Measurements from ENCODE around the gene THSD4.

The THSD4 gene

GRCh38 chr15:71792521-71792920 is 677.2 kb downstream of the THSD4 start:
- Histone ChIP-seq H3K4me1 (ENCODE audit: control insufficient read depth, insufficient read depth, low read depth, low read length) (peaks cover 17% of the 10 kb centered on the region), H3K4ac (ENCODE audit: low read depth in 1 of 2, low read length in 2 of 2) (no peak overlapping the region), H3K23ac (ENCODE audit: low read length in 2 of 2) (no peak overlapping the region), H4K91ac (ENCODE audit: low read length) (no peak overlapping the region), H2BK5ac (ENCODE audit: low read depth, low read length, poor library complexity, severe bottlenecking) (no peak overlapping the region), H3K4me2 (ENCODE audit: low read length, poor library complexity, severe bottlenecking) (no peak overlapping the region), H2BK120ac (ENCODE audit: low read depth, low read length) (no peak overlapping the region), H4K8ac (ENCODE audit: low read length) (no peak overlapping the region), H2BK12ac (ENCODE audit: low read length in 2 of 2) (no peak overlapping the region), H3K27me3 (ENCODE audit: control insufficient read depth in 1 of 2, insufficient read depth in 1 of 2, low read length in 2 of 2) (peaks cover 0 to 5% of the 10 kb centered on the region in 2 experiments), H3K36me3 (ENCODE audit: control insufficient read depth in 1 of 2, insufficient read depth in 2 of 2, low read depth in 1 of 2, low read length in 2 of 2) (no peaks in the 10 kb centered on the region), H2BK15ac (ENCODE audit: low read depth, poor library complexity, severe bottlenecking) (no peak overlapping the region), H3K18ac (ENCODE audit: low read depth in 1 of 2, low read length in 2 of 2) (no peak overlapping the region), H3K9me3 (ENCODE audit: control insufficient read depth, low read length) (no peaks in the 10 kb centered on the region), H3K9ac (ENCODE audit: low read length) (no peak overlapping the region), H2AK5ac (ENCODE audit: low read length, severe bottlenecking) (no peak overlapping the region), H3K27ac (ENCODE audit: low read length, poor library complexity, severe bottlenecking) (no peak overlapping the region), H2AFZ (ENCODE audit: low read depth, low read length) (no peak overlapping the region), H3K4me3 (ENCODE audit: insufficient read depth in 1 of 2, low read depth in 1 of 2, low read length in 2 of 2) (no peak overlapping the region), H3K79me1 (replicated peaks; ENCODE audit: low read length, poor library complexity, severe bottlenecking) (no peaks in the 10 kb centered on the region), H3K14ac (ENCODE audit: low read length in 2 of 2) (no peak overlapping the region)
- WGBS, result no CpG with 5 or more reads among the region's 2 CpGs
- peak; percentile 53 for DNase-seq

- Histone ChIP-seq H2AK5ac (ENCODE audit: low read length, severe bottlenecking) (no peak overlapping the region), H3K79me1 (replicated peaks; ENCODE audit: low read length, poor library complexity, severe bottlenecking) (no peaks in the 10 kb centered on the region), H2AFZ (ENCODE audit: low read depth, low read length) (no peak overlapping the region), H3K36me3 (ENCODE audit: control insufficient read depth in 1 of 2, insufficient read depth in 2 of 2, low read depth in 1 of 2, low read length in 2 of 2) (peaks cover 0 to 4% of the 10 kb centered on the region in 2 experiments), H3K9ac (ENCODE audit: low read length) (no peak overlapping the region), H3K23ac (ENCODE audit: low read length in 2 of 2) (no peak overlapping the region), H2BK5ac (ENCODE audit: low read depth, low read length, poor library complexity, severe bottlenecking) (no peak overlapping the region), H4K8ac (ENCODE audit: low read length) (no peak overlapping the region), H3K27ac (ENCODE audit: low read length, poor library complexity, severe bottlenecking) (no peak overlapping the region), H2BK15ac (ENCODE audit: low read depth, poor library complexity, severe bottlenecking) (no peak overlapping the region), H3K14ac (ENCODE audit: low read length in 2 of 2) (no peak overlapping the region), H3K9me3 (ENCODE audit: control insufficient read depth, low read length) (no peaks in the 10 kb centered on the region), H3K4ac (ENCODE audit: low read depth in 1 of 2, low read length in 2 of 2) (no peak overlapping the region), H2BK120ac (ENCODE audit: low read depth, low read length) (no peak overlapping the region), H3K4me2 (ENCODE audit: low read length, poor library complexity, severe bottlenecking) (no peak overlapping the region), H2BK12ac (ENCODE audit: low read length in 2 of 2) (no peak overlapping the region), H3K27me3 (ENCODE audit: control insufficient read depth in 1 of 2, insufficient read depth in 1 of 2, low read length in 2 of 2) (no peaks in the 10 kb centered on the region), H3K4me1 (ENCODE audit: control insufficient read depth, insufficient read depth, low read depth, low read length) (peaks cover 8% of the 10 kb centered on the region), H3K18ac (ENCODE audit: low read depth in 1 of 2, low read length in 2 of 2) (no peak overlapping the region), H3K4me3 (ENCODE audit: insufficient read depth in 1 of 2, low read depth in 1 of 2, low read length in 2 of 2) (no peak overlapping the region), H4K91ac (ENCODE audit: low read length) (no peak overlapping the region)
- whole genome bisulfite sequencing, result 83% methylated on average over 6 of the region's 6 CpGs
- no peak for DNase-seq
Observed at GRCh38 chr15:71798641-71799040, 683.4 kb downstream of the THSD4 start.

GRCh38 chr15:71800190-71800589 is 684.9 kb downstream of the THSD4 start:
- Histone ChIP-seq H3K4me3 (ENCODE audit: insufficient read depth in 1 of 2, low read depth in 1 of 2, low read length in 2 of 2) (no peak overlapping the region), H3K18ac (ENCODE audit: low read depth in 1 of 2, low read length in 2 of 2) (peak overlapping the region in 1 of 2 experiments; percentile 3), H2BK15ac (ENCODE audit: low read depth, poor library complexity, severe bottlenecking) (no peak overlapping the region), H4K8ac (ENCODE audit: low read length) (no peak overlapping the region), H3K27ac (ENCODE audit: low read length, poor library complexity, severe bottlenecking) (no peak overlapping the region), H2BK12ac (ENCODE audit: low read length in 2 of 2) (no peak overlapping the region), H3K9ac (ENCODE audit: low read length) (no peak overlapping the region), H3K27me3 (ENCODE audit: control insufficient read depth in 1 of 2, insufficient read depth in 1 of 2, low read length in 2 of 2) (no peaks in the 10 kb centered on the region), H2BK120ac (ENCODE audit: low read depth, low read length) (no peak overlapping the region), H2BK5ac (ENCODE audit: low read depth, low read length, poor library complexity, severe bottlenecking) (no peak overlapping the region), H3K79me1 (replicated peaks; ENCODE audit: low read length, poor library complexity, severe bottlenecking) (no peaks in the 10 kb centered on the region), H2AK5ac (ENCODE audit: low read length, severe bottlenecking) (peak overlapping the region; percentile 79), H4K91ac (ENCODE audit: low read length) (no peak overlapping the region), H3K23ac (ENCODE audit: low read length in 2 of 2) (no peak overlapping the region), H3K4me2 (ENCODE audit: low read length, poor library complexity, severe bottlenecking) (no peak overlapping the region), H3K36me3 (ENCODE audit: control insufficient read depth in 1 of 2, insufficient read depth in 2 of 2, low read depth in 1 of 2, low read length in 2 of 2) (peaks cover 0 to 4% of the 10 kb centered on the region in 2 experiments), H2AFZ (ENCODE audit: low read depth, low read length) (no peak overlapping the region), H3K4ac (ENCODE audit: low read depth in 1 of 2, low read length in 2 of 2) (no peak overlapping the region), H3K4me1 (ENCODE audit: control insufficient read depth, insufficient read depth, low read depth, low read length) (peaks cover 15% of the 10 kb centered on the region), H3K14ac (ENCODE audit: low read length in 2 of 2) (no peak overlapping the region), H3K9me3 (ENCODE audit: control insufficient read depth, low read length) (no peaks in the 10 kb centered on the region)
- 95% methylated on average over 3 of the region's 3 CpGs for WGBS
- no peak for DNase-seq

- peak; percentile 83 for DNase-seq
- H4K8ac ChIP-seq (ENCODE audit: low read length), result no peak overlapping the region
Observed at GRCh38 chr15:71800835-71801745, 685.8 kb downstream of the THSD4 start.

More at GRCh38 chr15:71800835-71801745, 685.8 kb downstream of the THSD4 start:
- peaks cover 0 to 4% of the 10 kb centered on the region in 2 experiments for H3K36me3 ChIP-seq (ENCODE audit: control insufficient read depth in 1 of 2, insufficient read depth in 2 of 2, low read depth in 1 of 2, low read length in 2 of 2)
- H3K23ac ChIP-seq (ENCODE audit: low read length in 2 of 2), result no peak overlapping the region
- no peaks in the 10 kb centered on the region for H3K27me3 ChIP-seq (ENCODE audit: control insufficient read depth in 1 of 2, insufficient read depth in 1 of 2, low read length in 2 of 2)
- no peaks in the 10 kb centered on the region for H3K79me1 ChIP-seq (replicated peaks; ENCODE audit: low read length, poor library complexity, severe bottlenecking)
- no peaks in the 10 kb centered on the region for H3K9me3 ChIP-seq (ENCODE audit: control insufficient read depth, low read length)
- 65% methylated on average over 16 of the region's 17 CpGs for WGBS
- peak overlapping the region; percentile 1 for H3K4me2 ChIP-seq (ENCODE audit: low read length, poor library complexity, severe bottlenecking)
- no peak overlapping the region for H3K14ac ChIP-seq (ENCODE audit: low read length in 2 of 2)
- H2BK5ac ChIP-seq (ENCODE audit: low read depth, low read length, poor library complexity, severe bottlenecking), result peak overlapping the region; percentile 39
- H3K4me1 ChIP-seq (ENCODE audit: control insufficient read depth, insufficient read depth, low read depth, low read length), result peaks cover 17% of the 10 kb centered on the region
- H2AK5ac ChIP-seq (ENCODE audit: low read length, severe bottlenecking), result peak overlapping the region; percentile 98
- no peak overlapping the region for H4K91ac ChIP-seq (ENCODE audit: low read length)
- H3K27ac ChIP-seq (ENCODE audit: low read length, poor library complexity, severe bottlenecking), result peak overlapping the region; percentile 17
- H3K9ac ChIP-seq (ENCODE audit: low read length), result no peak overlapping the region
- no peak overlapping the region for H3K18ac ChIP-seq (ENCODE audit: low read depth in 1 of 2, low read length in 2 of 2)
- H3K4ac ChIP-seq (ENCODE audit: low read depth in 1 of 2, low read length in 2 of 2), result no peak overlapping the region
- H2BK12ac ChIP-seq (ENCODE audit: low read length in 2 of 2), result no peak overlapping the region
- H2BK120ac ChIP-seq (ENCODE audit: low read depth, low read length), result no peak overlapping the region
- H2BK15ac ChIP-seq (ENCODE audit: low read depth, poor library complexity, severe bottlenecking), result no peak overlapping the region
- no peak overlapping the region for H3K4me3 ChIP-seq (ENCODE audit: insufficient read depth in 1 of 2, low read depth in 1 of 2, low read length in 2 of 2)
- no peak overlapping the region for H2AFZ ChIP-seq (ENCODE audit: low read depth, low read length)
